B cell (primary cell): Measurements from ENCODE around the gene NAXD. TPM values are rescaled to one million over a fixed set of nuclear protein-coding genes. Genes with fewer than 3 reads are reported as not detected.
"Not testable (repeated sequence)": the region's sequence is repeated elsewhere in the genome, so short reads cannot be mapped to it uniquely, and the experiment has no call there.

Experiments
- ATAC-seq: fragments of 200-7000 bp; cut with Tn5 transposase; one replicate; pipeline ENCODE4 v1.10.0; 2021; ENCODE audit warnings: low read depth, mild to moderate bottlenecking, moderate number of reproducible peaks, moderate library complexity
- CTCF ChIA-PET: fragments of 350-600 bp; sonication (Branson Sonifier 250); formaldehyde crosslinking; loops from one replicate; lab custom pipeline; 2021; ENCODE audit warnings: antibody characterized with exemption, inconsistent platforms; lab: Charles Lee
- POLR2A ChIA-PET: fragments of 350-600 bp; sonication (Branson Sonifier 250); formaldehyde crosslinking; loops from one replicate; lab custom pipeline; 2021; ENCODE audit warnings: antibody characterized with exemption; lab: Charles Lee
- DNase-seq: peaks from one replicate; pipeline ENCODE4 v3.0.0; 2013
- H2AFZ ChIP-seq: 2 replicates; pipeline ENCODE4 v1.6.1; 2012; ENCODE audit warnings: mild to moderate bottlenecking, low read depth, low read length; ENCODE audit not compliant: insufficient read depth, poor library complexity, severe bottlenecking
- H3K27ac ChIP-seq, 2 donors: 1 replicate in 1 of 2; 2 replicates in 1 of 2; pipeline ENCODE4 v1.5.1; 2012 to 2013; ENCODE audit warnings: low read length in 2 of 2, mild to moderate bottlenecking in 2 of 2, moderate library complexity in 1 of 2
- H3K27me3 ChIP-seq, 4 experiments: fragments of 200-600 bp in 1 of 4; sonication (generic) in 1 of 4; replicated peaks in 1 of 4; 1 replicate in 2 of 4; 2 replicates in 2 of 4; pipeline versions ENCODE4 v1.6.1 to v1.7.0; 2013 to 2016; ENCODE audit warnings: low read length in 3 of 4, mild to moderate bottlenecking in 2 of 4, mixed read lengths in 1 of 4, moderate library complexity in 1 of 4; ENCODE audit not compliant: insufficient read depth in 4 of 4, control insufficient read depth in 3 of 4; ENCODE audit errors: control extremely low read depth in 1 of 4
- H3K36me3 ChIP-seq, 2 experiments: replicated peaks in 1 of 2; 1 replicate in 1 of 2; 2 replicates in 1 of 2; pipeline versions ENCODE4 v1.6.1 to v1.7.1; 2013; ENCODE audit warnings: low read length in 1 of 2; ENCODE audit not compliant: insufficient read depth in 2 of 2, control insufficient read depth in 1 of 2; ENCODE audit errors: control extremely low read depth in 1 of 2, extremely low read depth in 1 of 2
- H3K4me1 ChIP-seq, 2 donors: fragments of 200-600 bp in 1 of 2; sonication (generic) in 1 of 2; 1 replicate in 1 of 2; 2 replicates in 1 of 2; pipeline versions ENCODE4 v1.5.1 to v1.6.1; 2013 to 2017; ENCODE audit warnings: low read length in 2 of 2; ENCODE audit not compliant: control insufficient read depth in 2 of 2, insufficient read depth in 2 of 2
- H3K4me2 ChIP-seq: replicated peaks from 2 replicates; pipeline ENCODE3; 2012; ENCODE audit warnings: mild to moderate bottlenecking, low read depth, low read length; ENCODE audit not compliant: poor library complexity, severe bottlenecking
- H3K4me3 ChIP-seq, 5 experiments: fragments of 200-600 bp in 1 of 5; sonication (generic) in 1 of 5; 1 replicate in 3 of 5; 2 replicates in 2 of 5; pipeline versions ENCODE4 v1.5.1 to v1.7.0; 2011 to 2016; ENCODE audit warnings: low read length in 4 of 5, mild to moderate bottlenecking in 4 of 5, low read depth in 2 of 5, control low read depth in 1 of 5, moderate library complexity in 1 of 5; ENCODE audit not compliant: insufficient read depth in 1 of 5; ENCODE audit errors: control extremely low read depth in 1 of 5, extremely low read depth in 1 of 5
- H3K79me2 ChIP-seq: fragments of 200-600 bp; sonication (generic); one replicate; pipeline ENCODE4 v1.6.0; 2016; ENCODE audit warnings: low read length; ENCODE audit not compliant: control insufficient read depth, insufficient read depth
- H3K9ac ChIP-seq: fragments of 200-600 bp; sonication (generic); 2 replicates; pipeline ENCODE4 v1.6.1; 2017; ENCODE audit warnings: mild to moderate bottlenecking, low read length, moderate library complexity
- H3K9me3 ChIP-seq, 3 donors: one replicate each; pipeline versions ENCODE4 v1.6.1 to v1.7.1; 2013; ENCODE audit warnings: low read length in 2 of 3; ENCODE audit not compliant: control insufficient read depth in 2 of 3, insufficient read depth in 1 of 3; ENCODE audit errors: control extremely low read depth in 1 of 3
- H4K20me1 ChIP-seq: 2 replicates; pipeline ENCODE4 v1.6.0; 2012; ENCODE audit warnings: mild to moderate bottlenecking, low read length; ENCODE audit not compliant: insufficient read depth, control insufficient read depth, poor library complexity, severe bottlenecking
- H3K27ac Mint-ChIP-seq: one replicate; pipeline ENCODE4 v1.8.0; 2021; ENCODE audit warnings: mixed read lengths
- H3K27me3 Mint-ChIP-seq: one replicate; pipeline ENCODE4 v1.8.0; 2021; ENCODE audit warnings: mixed read lengths
- H3K4me1 Mint-ChIP-seq: one replicate; pipeline ENCODE4 v1.8.0; 2021; ENCODE audit warnings: mixed read lengths
- H3K4me3 Mint-ChIP-seq: one replicate; pipeline ENCODE4 v1.8.0; 2021; ENCODE audit warnings: mixed read lengths
- H3K9me3 Mint-ChIP-seq: one replicate; pipeline ENCODE4 v1.8.0; 2022; ENCODE audit warnings: mixed read lengths; ENCODE audit not compliant: insufficient read depth
- EZH2 ChIP-seq: IDR thresholded peaks from 2 replicates; pipeline ENCODE4 v1.6.1; 2012; ENCODE audit warnings: borderline replicate concordance, low read depth, mild to moderate bottlenecking, moderate library complexity, low read length; ENCODE audit not compliant: insufficient read depth, poor library complexity, severe bottlenecking
- WGBS: methylation state at CpG from one replicate; pipeline ENCODE4 v1.1.5; 2013; ENCODE audit warnings: missing lambda C conversion rate; ENCODE audit not compliant: insufficient coverage; 5-methylcytosine and 5-hydroxymethylcytosine counted together
- intact Hi-C: fragments of 100-400 bp; cut with micrococcal nuclease; formaldehyde crosslinking; loops from one replicate; pipeline ENCODE4 v1.10.0; 2022
- polyA plus RNA-seq: library from polyadenylated mRNA; depleted of rRNA; stranded (reverse); fragments of >200 nt; gene quantifications from 2 replicates; pipeline ENCODE4 v1.2.3, GENCODE V29; 2012
- total RNA-seq, 2 donors: library from RNA; stranded (reverse); fragments of 120-200 nt in 1 of 2; gene quantifications; 1 replicate in 1 of 2; 2 replicates in 1 of 2; pipeline versions ENCODE4 v1.2.3 to v1.2.4, GENCODE V29; 2013 to 2022
- TF ChIP-seq, protein P1 (sequence below): fragments of 200-600 bp; IDR thresholded peaks from one replicate; pipeline ENCODE4 v1.8.0; 2022; ENCODE audit warnings: antibody characterized with exemption, mild to moderate bottlenecking

The NAXD gene
- total and polyA plus RNA-seq, 2 donors (not counting 1 experiment from before 2014, with no cell fraction given) = 28.4 to 33.3 TPM

DNA sequence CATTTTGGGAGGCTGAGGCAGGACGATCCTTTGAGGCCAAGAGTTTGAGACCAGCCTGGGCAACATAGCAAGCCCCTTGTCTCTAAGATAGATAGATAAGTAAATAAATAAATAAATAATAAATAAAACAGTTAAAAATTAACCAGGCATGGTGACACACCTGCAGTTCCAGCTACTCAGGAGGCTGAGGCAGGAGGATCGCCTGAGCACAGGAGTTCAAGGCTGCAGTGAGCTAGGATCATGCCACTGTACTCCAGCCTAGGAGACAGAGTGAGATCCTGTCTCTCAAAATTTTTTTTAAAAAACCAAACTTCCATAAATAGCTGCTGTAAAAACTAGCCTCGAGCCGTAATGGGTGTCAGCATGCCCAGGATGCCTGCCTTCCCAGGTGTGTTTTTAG is 14.4 kb upstream of the NAXD start:
- H3K27me3 ChIP-seq = peaks cover 0 to 3% (median 0%) of the 10 kb centered on the region in 4 experiments
- no peaks in the 10 kb centered on the region for H3K79me2 ChIP-seq
- ATAC-seq (no peak), DNase-seq (no peak)
- H3K36me3 ChIP-seq = no peaks in the 10 kb centered on the region
- ChIA-PET POLR2A (no interaction called here), CTCF (interaction anchor here (1.2 kb wide), 1 partner anchor 8 kb away, joined by 3 read pairs; no protein-coding TSS in a partner anchor)
- no peaks in the 10 kb centered on the region for H3K9me3 ChIP-seq
- no peak overlapping the region for H2AFZ ChIP-seq
- Mint-ChIP-seq H3K27ac (no peak overlapping the region), H3K27me3 (peaks cover 6% of the 10 kb centered on the region), H3K4me1 (no peaks in the 10 kb centered on the region), H3K4me3 (no peak overlapping the region), H3K9me3 (no peaks in the 10 kb centered on the region)
- TF ChIP-seq EZH2 = no peak
- TF ChIP-seq, protein P1, sequence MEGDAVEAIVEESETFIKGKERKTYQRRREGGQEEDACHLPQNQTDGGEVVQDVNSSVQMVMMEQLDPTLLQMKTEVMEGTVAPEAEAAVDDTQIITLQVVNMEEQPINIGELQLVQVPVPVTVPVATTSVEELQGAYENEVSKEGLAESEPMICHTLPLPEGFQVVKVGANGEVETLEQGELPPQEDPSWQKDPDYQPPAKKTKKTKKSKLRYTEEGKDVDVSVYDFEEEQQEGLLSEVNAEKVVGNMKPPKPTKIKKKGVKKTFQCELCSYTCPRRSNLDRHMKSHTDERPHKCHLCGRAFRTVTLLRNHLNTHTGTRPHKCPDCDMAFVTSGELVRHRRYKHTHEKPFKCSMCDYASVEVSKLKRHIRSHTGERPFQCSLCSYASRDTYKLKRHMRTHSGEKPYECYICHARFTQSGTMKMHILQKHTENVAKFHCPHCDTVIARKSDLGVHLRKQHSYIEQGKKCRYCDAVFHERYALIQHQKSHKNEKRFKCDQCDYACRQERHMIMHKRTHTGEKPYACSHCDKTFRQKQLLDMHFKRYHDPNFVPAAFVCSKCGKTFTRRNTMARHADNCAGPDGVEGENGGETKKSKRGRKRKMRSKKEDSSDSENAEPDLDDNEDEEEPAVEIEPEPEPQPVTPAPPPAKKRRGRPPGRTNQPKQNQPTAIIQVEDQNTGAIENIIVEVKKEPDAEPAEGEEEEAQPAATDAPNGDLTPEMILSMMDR = no peak
- 100% methylated on average over 1 of the region's 4 CpGs for WGBS
- no peak overlapping the region for H3K4me3 ChIP-seq
- H4K20me1 ChIP-seq = no peaks in the 10 kb centered on the region
- H3K9ac ChIP-seq = no peak overlapping the region
- H3K4me1 ChIP-seq = no peaks in the 10 kb centered on the region
- H3K27ac ChIP-seq = no peak overlapping the region
- no peak overlapping the region for H3K4me2 ChIP-seq
- intact Hi-C loops = no loop called here

DNA sequence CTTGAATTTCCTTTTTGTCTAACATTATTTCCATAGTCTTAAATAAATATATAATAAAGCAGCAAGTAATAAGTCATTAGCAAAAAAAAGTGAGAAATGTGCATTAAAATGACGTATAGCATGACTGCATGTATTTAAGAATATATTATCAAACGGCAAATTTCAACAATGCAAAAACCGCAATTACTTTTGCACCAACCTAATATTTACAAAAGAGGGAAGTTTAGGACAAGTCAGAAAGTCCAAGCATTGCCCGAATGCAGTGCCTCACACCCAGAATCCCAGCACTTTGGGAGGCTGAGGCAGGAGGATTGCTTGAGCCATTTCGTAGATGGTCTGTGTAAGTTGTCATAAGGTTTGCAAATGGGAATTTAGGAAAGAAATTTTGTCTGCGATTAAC is 10.2 kb upstream of the NAXD start:
- intact Hi-C loops = no loop called here
- no peaks in the 10 kb centered on the region for H4K20me1 ChIP-seq
- TF ChIP-seq EZH2 = no peak
- TF ChIP-seq, protein P1 = no peak
- H2AFZ ChIP-seq = no peak overlapping the region
- no peaks in the 10 kb centered on the region for H3K36me3 ChIP-seq
- CTCF ChIA-PET = no interaction called here
- no peak for DNase-seq
- no peak overlapping the region for H3K4me3 ChIP-seq
- no peak overlapping the region for H3K27ac ChIP-seq
- Mint-ChIP-seq H3K4me3 (no peak overlapping the region), H3K27me3 (peaks cover 6% of the 10 kb centered on the region), H3K4me1 (no peaks in the 10 kb centered on the region), H3K9me3 (no peaks in the 10 kb centered on the region), H3K27ac (no peak overlapping the region)
- no peaks in the 10 kb centered on the region for H3K9me3 ChIP-seq
- no peak overlapping the region for H3K9ac ChIP-seq
- ATAC-seq = no peak
- no peaks in the 10 kb centered on the region for H3K79me2 ChIP-seq
- no peak overlapping the region for H3K4me2 ChIP-seq
- H3K27me3 ChIP-seq = peaks cover 0 to 3% (median 0%) of the 10 kb centered on the region in 4 experiments
- 100% methylated on average over 1 of the region's 6 CpGs for WGBS
- peaks cover 0 to under 1% of the 10 kb centered on the region in 2 donors for H3K4me1 ChIP-seq
- POLR2A ChIA-PET = no interaction called here

- POLR2A ChIA-PET, H3K4me1 Mint-ChIP-seq, H3K9me3 Mint-ChIP-seq, ATAC-seq, DNase-seq, H3K27me3 Mint-ChIP-seq, H3K9me3 ChIP-seq, intact Hi-C loops, H3K79me2 ChIP-seq, H3K4me3 ChIP-seq, H2AFZ ChIP-seq, H3K27me3 ChIP-seq, H3K9ac ChIP-seq, H3K36me3 ChIP-seq, CTCF ChIA-PET, H3K4me3 Mint-ChIP-seq, H4K20me1 ChIP-seq, H3K27ac ChIP-seq, H3K4me2 ChIP-seq, H3K27ac Mint-ChIP-seq: not testable (repeated sequence)
- peaks cover 0 to 11% of the 10 kb centered on the region in 2 donors for H3K4me1 ChIP-seq
- WGBS = no CpG with 5 or more reads among the region's 33 CpGs
Observed at GRCh38 chr13:110606281-110606680, 9.1 kb upstream of the NAXD start.
